C4-2B (cell line): ENCODE data around the gene OPN1MW2.
"Not testable (repeated sequence)": the region's sequence is repeated elsewhere in the genome, so short reads cannot be mapped to it uniquely, and the experiment has no call there.

Experiments used
- ZFX ChIP-seq: fragments of 450-650 bp; IDR thresholded peaks from 2 replicates; pipeline ENCODE4 v1.6.1; 2017
- TF ChIP-seq, protein P1 (sequence below): fragments of 450-650 bp; conservative IDR thresholded peaks from 2 replicates; pipeline ENCODE4 v1.5.1; 2017; ENCODE audit warnings: mild to moderate bottlenecking

DNA sequence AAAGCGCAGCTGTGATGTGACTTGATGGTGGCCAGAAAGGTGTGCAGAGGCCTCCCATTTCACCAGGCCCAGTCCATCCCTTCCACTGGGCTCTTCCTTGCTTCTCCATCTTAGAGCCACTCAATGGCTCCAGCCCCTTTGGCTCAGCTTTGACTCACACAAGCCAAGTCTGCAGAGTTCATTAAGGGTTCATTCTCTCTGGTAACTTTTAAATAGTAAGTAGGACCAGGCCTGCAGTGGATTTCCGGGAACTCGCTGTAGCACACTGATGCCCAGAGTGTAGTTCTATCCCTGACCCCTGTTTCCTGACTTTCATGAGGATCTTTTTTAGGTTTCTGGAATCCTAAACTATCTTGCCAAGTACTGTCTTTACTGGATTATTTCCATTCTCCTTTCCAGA is 11.9 kb downstream of the OPN1MW2 start:
- TF ChIP-seq, protein P1, sequence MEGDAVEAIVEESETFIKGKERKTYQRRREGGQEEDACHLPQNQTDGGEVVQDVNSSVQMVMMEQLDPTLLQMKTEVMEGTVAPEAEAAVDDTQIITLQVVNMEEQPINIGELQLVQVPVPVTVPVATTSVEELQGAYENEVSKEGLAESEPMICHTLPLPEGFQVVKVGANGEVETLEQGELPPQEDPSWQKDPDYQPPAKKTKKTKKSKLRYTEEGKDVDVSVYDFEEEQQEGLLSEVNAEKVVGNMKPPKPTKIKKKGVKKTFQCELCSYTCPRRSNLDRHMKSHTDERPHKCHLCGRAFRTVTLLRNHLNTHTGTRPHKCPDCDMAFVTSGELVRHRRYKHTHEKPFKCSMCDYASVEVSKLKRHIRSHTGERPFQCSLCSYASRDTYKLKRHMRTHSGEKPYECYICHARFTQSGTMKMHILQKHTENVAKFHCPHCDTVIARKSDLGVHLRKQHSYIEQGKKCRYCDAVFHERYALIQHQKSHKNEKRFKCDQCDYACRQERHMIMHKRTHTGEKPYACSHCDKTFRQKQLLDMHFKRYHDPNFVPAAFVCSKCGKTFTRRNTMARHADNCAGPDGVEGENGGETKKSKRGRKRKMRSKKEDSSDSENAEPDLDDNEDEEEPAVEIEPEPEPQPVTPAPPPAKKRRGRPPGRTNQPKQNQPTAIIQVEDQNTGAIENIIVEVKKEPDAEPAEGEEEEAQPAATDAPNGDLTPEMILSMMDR = not testable (repeated sequence)
- TF ChIP-seq ZFX = not testable (repeated sequence)
